Measurements from ENCODE around the gene SLC22A17.

The SLC22A17 gene

DNA sequence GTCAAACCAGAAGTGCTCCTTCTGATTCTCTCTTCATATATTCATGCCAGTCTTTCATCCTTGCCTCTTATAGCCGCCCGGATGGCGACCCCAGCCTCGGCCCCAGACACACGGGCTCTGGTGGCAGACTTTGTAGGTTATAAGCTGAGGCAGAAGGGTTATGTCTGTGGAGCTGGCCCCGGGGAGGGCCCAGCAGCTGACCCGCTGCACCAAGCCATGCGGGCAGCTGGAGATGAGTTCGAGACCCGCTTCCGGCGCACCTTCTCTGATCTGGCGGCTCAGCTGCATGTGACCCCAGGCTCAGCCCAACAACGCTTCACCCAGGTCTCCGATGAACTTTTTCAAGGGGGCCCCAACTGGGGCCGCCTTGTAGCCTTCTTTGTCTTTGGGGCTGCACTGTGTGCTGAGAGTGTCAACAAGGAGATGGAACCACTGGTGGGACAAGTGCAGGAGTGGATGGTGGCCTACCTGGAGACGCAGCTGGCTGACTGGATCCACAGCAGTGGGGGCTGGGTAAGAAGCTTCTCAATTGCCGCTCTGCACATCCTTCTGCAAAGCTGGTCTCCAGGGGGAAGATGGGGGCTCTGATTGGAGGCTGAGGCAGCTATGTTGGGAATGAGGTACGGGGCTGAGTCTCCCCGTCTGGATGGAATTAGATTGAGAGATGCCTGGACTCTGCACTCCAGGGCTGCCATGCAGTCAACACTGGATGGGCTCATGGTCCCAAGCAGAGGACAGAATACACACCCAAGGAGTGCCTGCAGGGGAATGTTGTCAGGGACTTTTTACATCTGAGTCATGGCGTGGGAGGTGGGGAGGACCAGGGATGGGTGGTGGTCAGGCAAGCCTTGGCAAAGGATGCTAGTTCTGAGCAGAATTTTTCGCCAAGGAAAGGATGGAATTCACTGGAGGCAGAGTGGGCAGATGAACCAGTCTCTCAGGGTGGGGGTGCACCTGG lies 44.7 kb downstream of the SLC22A17 start:
- DNase-seq (ENCODE audit: low spot score), result no peak

- DNase-seq (ENCODE audit: low spot score), result no peak
Observed at GRCh38 chr14:23307146-23307530, 45.5 kb downstream of the SLC22A17 start.

DNA sequence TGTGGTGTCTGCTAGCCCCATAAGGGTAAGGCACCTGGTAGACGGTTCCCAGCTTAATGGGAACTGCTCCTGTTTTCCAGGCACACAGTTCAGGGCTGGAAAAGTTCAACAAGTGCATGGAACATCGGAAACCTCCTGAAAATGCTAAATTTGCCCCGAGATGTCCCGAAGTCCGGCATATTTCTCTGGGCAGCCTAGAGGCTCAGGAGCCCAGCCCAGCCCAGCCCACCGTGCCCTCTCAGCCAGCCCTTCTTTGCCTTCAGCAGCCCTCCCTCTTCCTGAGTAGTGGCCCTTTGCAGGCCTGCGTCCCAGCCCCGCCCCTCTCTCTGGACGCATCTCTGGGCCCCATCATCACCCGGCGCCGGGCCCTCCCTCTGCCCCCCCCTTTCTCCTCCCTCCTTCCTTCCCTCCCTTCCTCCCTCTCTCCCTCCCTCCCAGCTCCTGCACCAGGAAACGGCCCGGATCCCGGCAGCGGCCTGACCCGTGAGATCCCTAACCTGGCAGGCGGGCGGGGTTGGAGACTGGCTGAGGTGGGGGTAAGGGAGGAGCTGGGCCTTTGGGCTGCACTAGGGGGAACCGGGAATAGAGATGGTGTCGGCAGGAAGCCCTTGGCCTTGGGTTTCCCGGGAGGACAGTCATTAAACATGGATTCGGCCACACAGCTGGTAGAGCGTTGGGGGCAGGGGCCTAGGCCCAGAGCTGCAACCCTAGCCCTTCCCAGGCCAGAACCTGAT lies 46.1 kb downstream of the SLC22A17 start, which contains the start of gene BCL2L2:
Gene BCL2L2, plus strand, starts transcription at position 422 of the 734 bp plus-strand sequence. CDS start 935 bp downstream, outside the sequence.
- peak; percentile 78 for DNase-seq (ENCODE audit: low spot score)

- peak; percentile 37 for DNase-seq (ENCODE audit: low spot score)
Observed at GRCh38 chr14:23302290-23303225, 50.1 kb downstream of the SLC22A17 start, which contains the start of gene PPP1R3E. Gene PPP1R3E, minus strand, starts transcription at chr14:23302859. Its CDS starts 283 bp downstream, at chr14:23302576.

GRCh38 chr14:23301969-23302289 lies 50.8 kb downstream of the SLC22A17 start:
- no peak for DNase-seq (ENCODE audit: low spot score)

DNA sequence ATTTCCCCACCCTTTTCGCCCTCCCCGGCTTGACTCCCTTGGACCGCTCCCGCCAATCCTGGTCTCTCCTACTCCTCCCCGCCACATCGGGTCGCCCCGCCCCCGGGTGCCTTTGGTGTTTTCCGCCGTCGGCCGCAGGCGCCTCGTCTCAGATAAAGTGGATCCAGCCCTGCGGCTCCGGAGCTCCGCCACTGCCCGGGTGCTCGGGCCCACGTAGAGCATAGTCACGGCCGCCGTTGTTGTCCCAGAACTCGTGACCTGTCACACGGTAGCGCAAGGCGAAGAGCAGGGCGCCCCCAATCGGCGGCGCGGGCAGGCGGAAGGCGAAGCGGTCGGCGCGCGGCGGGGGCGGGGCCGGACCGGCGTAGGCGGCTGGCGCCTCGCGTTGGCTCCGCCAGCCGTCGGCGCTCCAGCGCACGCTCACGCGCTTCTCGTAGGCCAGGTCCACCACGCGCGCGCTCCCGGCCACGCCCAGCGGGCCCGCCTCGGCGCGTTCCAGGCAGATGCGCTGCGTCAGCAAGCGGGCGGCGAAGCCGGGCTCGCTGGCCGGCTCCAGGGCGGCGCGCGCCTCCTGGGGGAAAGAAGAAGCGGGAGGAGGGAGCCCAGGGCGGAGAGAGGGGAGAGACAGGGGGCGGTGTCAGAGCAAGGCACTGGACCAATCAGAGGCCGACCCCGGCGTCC lies 51.3 kb downstream of the SLC22A17 start:
- peak; percentile 99 for DNase-seq (ENCODE audit: low spot score)

- peak; percentile 24 for DNase-seq (ENCODE audit: low spot score)
Observed at GRCh38 chr14:23300687-23301223, 51.9 kb downstream of the SLC22A17 start.

DNA sequence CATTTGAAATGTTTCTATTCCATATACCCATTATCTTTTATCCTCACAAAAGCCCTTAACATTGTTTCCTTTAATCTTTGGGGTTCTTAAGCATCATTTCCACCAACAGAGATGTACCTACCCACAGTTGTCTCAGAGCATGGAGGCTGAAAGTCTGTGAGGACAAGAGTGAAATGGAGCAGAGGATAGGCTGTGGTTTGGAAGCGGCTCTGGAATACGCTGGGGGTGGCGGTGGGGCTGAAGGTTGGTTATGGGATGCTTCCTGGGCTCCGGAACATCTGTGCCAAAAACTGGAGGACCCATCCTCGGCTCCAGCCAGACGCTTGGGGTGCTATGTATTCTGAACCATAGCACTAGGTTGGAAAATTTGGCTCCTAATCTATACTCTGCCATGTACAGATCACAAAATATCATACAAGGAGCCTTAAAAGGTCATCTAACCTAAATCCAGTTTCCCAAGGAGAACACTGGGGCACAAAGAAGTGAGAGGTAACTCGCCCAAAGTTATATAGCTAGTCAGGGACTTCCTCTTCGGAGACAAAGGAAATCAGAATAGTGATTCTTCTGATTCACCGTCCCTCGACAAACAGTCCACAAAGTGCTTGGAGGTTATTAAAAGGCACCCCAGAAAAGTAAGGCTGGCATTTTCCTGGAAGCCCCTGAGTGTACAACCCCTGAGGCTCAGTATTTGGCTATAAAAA lies 52.6 kb downstream of the SLC22A17 start:
- DNase-seq (ENCODE audit: low spot score), result no peak

GRCh38 chr14:23299211-23299957 lies 53.3 kb downstream of the SLC22A17 start:
- peak; percentile 22 for DNase-seq (ENCODE audit: low spot score)

DNA sequence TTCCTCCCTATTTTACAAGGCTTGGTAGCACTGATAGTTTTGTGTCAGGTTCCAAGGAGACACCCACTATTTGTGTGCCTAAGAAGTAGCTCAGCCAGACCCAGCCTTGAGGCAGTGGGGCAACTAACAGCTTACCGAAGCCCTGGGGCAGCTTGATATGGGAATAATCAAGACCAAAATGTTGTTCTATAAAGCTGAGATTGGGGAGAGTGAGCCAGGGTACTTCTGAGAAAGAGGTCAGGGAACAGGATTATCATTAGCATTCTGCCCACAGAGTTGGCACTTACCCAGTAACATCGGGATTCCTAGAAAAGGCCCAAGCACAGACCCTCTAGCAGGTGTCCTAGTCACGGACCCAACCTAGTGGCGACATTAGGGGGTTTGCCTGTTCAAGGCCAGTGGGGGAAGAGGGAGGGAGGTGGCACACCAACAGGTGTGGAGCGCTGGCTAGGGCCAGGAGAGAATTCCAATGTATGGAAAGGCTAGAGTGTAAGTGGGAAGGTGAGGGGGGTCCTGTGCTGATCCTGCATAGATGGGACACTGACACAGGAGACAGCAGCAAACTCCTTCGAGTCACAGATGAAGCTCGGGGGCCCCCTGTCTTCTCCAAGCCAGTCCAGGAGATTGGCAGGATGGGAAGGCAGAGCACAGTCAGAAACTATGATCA lies 54.9 kb downstream of the SLC22A17 start:
- DNase-seq (ENCODE audit: low spot score), result no peak

- no peak for DNase-seq (ENCODE audit: low spot score)
Observed at GRCh38 chr14:23297096-23297495, 55.6 kb downstream of the SLC22A17 start.

All from hepatic stellate cell (primary cell).